Progenitor cell of endocrine pancreas (in vitro differentiated cells): ENCODE measurements around the gene NOBOX. TPM values are rescaled to one million over a fixed set of nuclear protein-coding genes. Genes with fewer than 3 reads are reported as not detected.
A peak's percentile ranks its signal among the peaks of the same experiment; 100 is the strongest.
"Not testable (repeated sequence)": the region's sequence is repeated elsewhere in the genome, so short reads cannot be mapped to it uniquely, and the experiment has no call there.

ENCODE experiments used
- DNase-seq: peaks from one replicate; pipeline ENCODE4 v3.0.0; 2021; ENCODE audit warnings: low spot score; ENCODE audit not compliant: unreplicated experiment
- H3K27ac Mint-ChIP-seq: 2 replicates; pipeline ENCODE4 v1.8.0; 2021; ENCODE audit warnings: mild to moderate bottlenecking, moderate library complexity, mixed read lengths
- H3K27me3 Mint-ChIP-seq: 2 replicates; pipeline ENCODE4 v1.8.0; 2021; ENCODE audit warnings: mixed read lengths
- H3K36me3 Mint-ChIP-seq: 2 replicates; pipeline ENCODE4 v1.8.0; 2022; ENCODE audit warnings: mixed read lengths; ENCODE audit not compliant: insufficient read depth
- H3K4me1 Mint-ChIP-seq: 2 replicates; pipeline ENCODE4 v1.8.0; 2021; ENCODE audit warnings: low read depth, mixed read lengths
- H3K4me3 Mint-ChIP-seq: 2 replicates; pipeline ENCODE4 v1.8.0; 2021; ENCODE audit warnings: low read depth, mild to moderate bottlenecking, moderate library complexity, mixed read lengths
- H3K9me3 Mint-ChIP-seq: 2 replicates; pipeline ENCODE4 v1.8.0; 2021; ENCODE audit warnings: low read depth, mixed read lengths
- total RNA-seq: library from RNA; stranded (reverse); gene quantifications from 2 replicates; pipeline ENCODE4 v1.2.1, GENCODE V29; 2021
- TF ChIP-seq, protein P1 (sequence below): fragments of 200-600 bp; sonication (generic); IDR thresholded peaks from one replicate; pipeline ENCODE4 v1.5.0; 2021; ENCODE audit warnings: antibody characterized with exemption, mild to moderate bottlenecking; ENCODE audit not compliant: unreplicated experiment

NOBOX gene
- total RNA-seq, 1 donor from 2014 or later: not detected

DNA sequence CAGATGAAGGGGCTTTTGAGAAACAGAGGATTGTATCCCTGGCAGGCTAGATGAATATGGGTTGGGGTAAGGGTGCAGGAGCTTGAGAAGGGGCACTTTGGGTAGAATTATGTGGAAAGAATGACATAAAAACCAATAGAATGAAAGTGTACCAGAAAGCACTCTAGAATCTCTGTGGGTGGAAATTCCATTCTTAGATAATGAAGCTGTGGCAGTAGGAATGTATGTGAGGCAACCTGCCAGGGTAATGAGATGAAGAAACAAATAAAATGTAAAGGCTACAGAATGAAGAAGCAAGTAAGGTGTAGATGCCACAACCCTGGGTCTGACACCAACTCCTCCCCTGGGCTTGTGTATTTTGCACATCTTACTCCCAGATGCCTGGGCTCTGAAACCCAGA, 16.8 kb downstream of the NOBOX start:
- TF ChIP-seq, protein P1, sequence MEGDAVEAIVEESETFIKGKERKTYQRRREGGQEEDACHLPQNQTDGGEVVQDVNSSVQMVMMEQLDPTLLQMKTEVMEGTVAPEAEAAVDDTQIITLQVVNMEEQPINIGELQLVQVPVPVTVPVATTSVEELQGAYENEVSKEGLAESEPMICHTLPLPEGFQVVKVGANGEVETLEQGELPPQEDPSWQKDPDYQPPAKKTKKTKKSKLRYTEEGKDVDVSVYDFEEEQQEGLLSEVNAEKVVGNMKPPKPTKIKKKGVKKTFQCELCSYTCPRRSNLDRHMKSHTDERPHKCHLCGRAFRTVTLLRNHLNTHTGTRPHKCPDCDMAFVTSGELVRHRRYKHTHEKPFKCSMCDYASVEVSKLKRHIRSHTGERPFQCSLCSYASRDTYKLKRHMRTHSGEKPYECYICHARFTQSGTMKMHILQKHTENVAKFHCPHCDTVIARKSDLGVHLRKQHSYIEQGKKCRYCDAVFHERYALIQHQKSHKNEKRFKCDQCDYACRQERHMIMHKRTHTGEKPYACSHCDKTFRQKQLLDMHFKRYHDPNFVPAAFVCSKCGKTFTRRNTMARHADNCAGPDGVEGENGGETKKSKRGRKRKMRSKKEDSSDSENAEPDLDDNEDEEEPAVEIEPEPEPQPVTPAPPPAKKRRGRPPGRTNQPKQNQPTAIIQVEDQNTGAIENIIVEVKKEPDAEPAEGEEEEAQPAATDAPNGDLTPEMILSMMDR: no peak
- Mint-ChIP-seq H3K27ac (peak overlapping the region; percentile 59), H3K36me3 (no peaks in the 10 kb centered on the region), H3K4me1 (peaks cover 19% of the 10 kb centered on the region), H3K9me3 (no peaks in the 10 kb centered on the region), H3K27me3 (no peaks in the 10 kb centered on the region), H3K4me3 (no peak overlapping the region)
- no peak for DNase-seq

DNA sequence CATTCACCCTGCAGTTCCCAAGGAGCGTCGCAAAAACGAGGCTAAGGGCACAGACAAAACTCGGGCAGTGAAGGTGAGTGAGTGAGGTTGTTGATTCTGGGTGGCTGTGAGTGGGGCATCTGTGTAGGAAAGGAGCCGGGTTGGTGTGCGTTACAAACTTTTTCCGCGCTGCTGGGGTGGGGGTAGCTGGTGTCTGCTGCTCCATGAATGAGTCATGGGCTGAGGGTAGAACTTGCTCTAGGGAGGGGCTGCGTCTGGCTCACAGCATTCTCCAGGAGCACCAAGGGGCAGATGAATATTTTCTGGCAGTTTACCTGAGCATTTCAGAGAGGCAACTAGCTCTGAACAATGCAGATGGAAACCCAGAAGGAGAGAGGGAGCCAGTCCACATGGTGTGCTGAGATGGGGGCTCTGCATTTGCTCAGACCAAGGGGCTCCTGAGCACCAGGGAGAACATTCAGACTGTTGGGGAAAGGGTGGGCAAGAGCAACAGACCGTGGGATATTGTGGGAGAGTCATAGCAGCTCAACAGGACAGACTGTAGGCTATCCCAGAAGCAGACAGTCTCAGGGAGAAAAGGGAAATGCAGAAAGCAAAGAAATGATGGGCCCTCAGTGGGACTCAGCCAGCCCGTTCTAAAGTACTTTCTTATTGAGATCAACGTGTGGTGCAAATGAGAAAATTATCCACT, 18.8 kb downstream of the NOBOX start:
- no peak for DNase-seq
- TF ChIP-seq, protein P1: no peak
- Mint-ChIP-seq H3K4me3 (no peak overlapping the region), H3K36me3 (no peaks in the 10 kb centered on the region), H3K27me3 (no peaks in the 10 kb centered on the region), H3K4me1 (peaks cover 17% of the 10 kb centered on the region), H3K27ac (peak overlapping the region; percentile 34), H3K9me3 (no peaks in the 10 kb centered on the region)

DNA sequence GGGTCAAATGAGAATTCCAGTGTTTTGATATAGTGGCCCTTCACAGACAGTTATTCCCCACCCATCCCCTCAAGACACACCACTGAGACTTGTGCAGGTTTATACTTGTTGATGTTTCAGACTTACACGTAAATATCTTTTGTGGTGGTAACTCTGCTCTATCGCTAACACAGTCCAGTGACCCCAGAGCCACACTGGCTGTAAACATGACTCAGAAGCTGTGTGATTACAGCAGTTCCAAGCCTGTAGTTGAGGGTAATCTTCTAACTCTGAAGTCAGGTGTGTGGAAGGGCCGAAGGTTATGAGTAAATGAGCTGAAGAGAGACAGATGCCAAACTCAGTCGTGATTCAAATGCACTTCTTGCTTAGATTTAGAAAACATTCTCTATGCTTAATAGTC, 19.4 kb downstream of the NOBOX start:
- no peak for DNase-seq
- H3K4me1 Mint-ChIP-seq: peaks cover 15% of the 10 kb centered on the region
- H3K27me3 Mint-ChIP-seq: no peaks in the 10 kb centered on the region
- TF ChIP-seq, protein P1: no peak
- H3K4me3 Mint-ChIP-seq: no peak overlapping the region
- H3K9me3 Mint-ChIP-seq: no peaks in the 10 kb centered on the region
- peak overlapping the region; percentile 34 for H3K27ac Mint-ChIP-seq
- no peaks in the 10 kb centered on the region for H3K36me3 Mint-ChIP-seq

DNA sequence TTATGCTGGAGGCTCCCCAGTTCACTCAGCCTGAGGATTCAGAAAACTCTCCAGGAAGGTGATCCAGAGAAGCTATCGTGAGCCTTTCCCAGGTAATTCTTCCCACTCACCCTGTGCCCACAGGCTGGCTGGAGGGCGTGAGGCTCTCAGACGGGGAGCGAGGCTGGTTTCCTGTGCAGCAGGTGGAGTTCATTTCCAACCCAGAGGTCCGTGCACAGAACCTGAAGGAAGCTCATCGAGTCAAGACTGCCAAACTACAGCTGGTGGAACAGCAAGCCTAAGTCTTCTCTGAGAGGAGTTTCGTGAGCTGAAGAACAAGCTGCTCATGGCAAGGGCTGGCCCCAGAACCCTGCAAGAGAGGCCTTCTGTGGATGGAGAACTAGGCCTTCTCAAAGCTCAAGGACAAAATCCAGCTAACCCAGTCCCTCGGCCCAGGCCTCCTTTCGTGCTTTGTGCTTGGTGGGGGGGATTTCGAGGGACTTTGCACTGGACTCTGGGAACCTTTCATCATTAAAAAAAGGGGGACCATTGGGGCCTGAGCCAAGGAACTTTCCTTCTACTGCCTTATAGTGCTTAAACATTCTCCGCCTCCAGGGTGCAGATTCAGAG, 23.6 kb downstream of the NOBOX start:
- DNase-seq: no peak
- no peaks in the 10 kb centered on the region for H3K9me3 Mint-ChIP-seq
- H3K27me3 Mint-ChIP-seq: no peaks in the 10 kb centered on the region
- H3K36me3 Mint-ChIP-seq: peaks cover 9% of the 10 kb centered on the region
- H3K4me1 Mint-ChIP-seq: peaks cover 8% of the 10 kb centered on the region
- H3K4me3 Mint-ChIP-seq: no peak overlapping the region
- H3K27ac Mint-ChIP-seq: no peak overlapping the region
- TF ChIP-seq, protein P1: no peak

DNA sequence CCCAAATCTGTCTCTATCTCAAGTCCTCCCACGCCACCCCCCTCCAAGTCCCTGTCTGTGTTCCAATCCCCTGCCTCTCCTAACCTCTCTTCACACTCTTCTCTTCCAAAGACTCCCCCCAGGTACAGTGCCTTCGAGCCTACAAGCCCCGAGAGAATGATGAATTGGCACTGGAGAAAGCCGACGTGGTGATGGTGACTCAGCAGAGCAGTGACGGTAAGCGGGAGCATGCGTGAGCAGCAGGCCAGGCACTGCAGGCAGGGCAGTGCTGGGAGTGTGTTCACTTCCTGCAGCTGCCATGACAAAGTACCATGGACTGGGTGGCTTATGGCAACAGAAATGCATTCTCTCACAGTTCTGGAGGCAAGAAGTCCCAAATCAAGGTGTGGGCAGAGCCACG, 24.8 kb downstream of the NOBOX start:
- no peak for DNase-seq
- H3K4me3 Mint-ChIP-seq: no peak overlapping the region
- H3K27me3 Mint-ChIP-seq: no peaks in the 10 kb centered on the region
- H3K27ac Mint-ChIP-seq: no peak overlapping the region
- TF ChIP-seq, protein P1: no peak
- peaks cover 9% of the 10 kb centered on the region for H3K36me3 Mint-ChIP-seq
- no peaks in the 10 kb centered on the region for H3K9me3 Mint-ChIP-seq
- H3K4me1 Mint-ChIP-seq: no peaks in the 10 kb centered on the region

DNA sequence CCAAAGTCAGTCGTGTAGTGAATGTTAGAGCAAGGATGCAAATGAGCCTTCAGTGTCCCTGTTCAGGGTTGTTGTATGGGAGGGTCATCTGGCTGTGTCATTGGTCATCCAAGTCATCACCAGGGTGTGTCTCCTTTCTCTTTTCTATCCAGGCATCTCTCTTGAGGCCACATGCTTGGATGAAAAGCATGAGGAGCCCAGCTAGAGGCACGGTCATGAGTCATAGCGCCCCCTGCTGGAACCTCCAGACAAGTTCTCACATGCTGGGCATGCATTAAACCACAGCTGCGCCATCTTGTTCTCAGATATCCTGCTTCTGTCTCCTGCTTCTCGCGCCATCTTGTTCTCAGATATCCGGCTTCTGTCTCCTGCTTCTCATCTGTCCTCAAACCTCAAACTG, 34.3 kb downstream of the NOBOX start:
- H3K27me3 Mint-ChIP-seq, H3K9me3 Mint-ChIP-seq, DNase-seq, H3K27ac Mint-ChIP-seq, H3K36me3 Mint-ChIP-seq, H3K4me1 Mint-ChIP-seq, H3K4me3 Mint-ChIP-seq: not testable (repeated sequence)

DNA sequence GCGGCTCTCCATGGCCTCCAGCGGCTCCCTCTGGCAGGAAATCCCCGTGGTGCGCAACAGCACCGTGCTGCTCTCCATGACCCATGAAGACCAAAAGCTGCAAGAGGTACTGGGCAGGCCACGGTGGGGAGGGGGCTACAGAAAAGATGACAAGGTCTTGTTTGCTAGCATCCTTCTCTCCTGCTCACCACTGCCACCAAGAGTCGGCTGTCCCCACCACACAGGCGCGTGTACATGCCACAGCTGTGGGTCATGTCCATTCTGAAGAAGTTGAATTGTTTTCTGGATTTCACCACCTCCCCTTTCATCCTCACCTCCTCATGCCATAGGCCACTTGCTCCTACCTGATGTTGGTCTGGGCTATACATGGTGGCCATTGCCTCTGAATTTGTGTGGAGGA, 36.2 kb downstream of the NOBOX start:
- not testable (repeated sequence) for H3K36me3 Mint-ChIP-seq, H3K27ac Mint-ChIP-seq

DNA sequence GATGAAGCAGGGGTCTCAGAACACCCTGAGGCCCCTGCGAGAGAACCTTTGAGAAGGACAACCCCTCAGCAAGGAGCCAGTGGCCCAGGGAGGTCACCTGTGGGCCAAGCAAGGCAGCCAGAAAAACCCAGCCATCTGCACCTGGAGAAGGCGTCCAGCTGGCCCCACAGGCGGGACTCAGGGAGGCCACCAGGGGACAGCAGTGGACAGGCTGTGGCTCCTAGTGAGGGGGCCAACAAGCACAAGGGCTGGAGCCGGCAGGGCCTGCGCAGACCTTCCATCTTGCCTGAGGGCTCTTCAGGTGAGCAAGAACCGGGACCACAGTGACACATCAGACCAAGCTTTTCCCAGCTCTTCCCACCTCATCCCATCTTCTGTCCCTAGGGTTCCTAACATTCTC, 38.0 kb downstream of the NOBOX start:
- not testable (repeated sequence) for H3K9me3 Mint-ChIP-seq, H3K27ac Mint-ChIP-seq, H3K27me3 Mint-ChIP-seq, H3K36me3 Mint-ChIP-seq, H3K4me3 Mint-ChIP-seq, DNase-seq, H3K4me1 Mint-ChIP-seq

More for the DNA sequence above, 36.2 kb downstream of the NOBOX start:
- not testable (repeated sequence) for H3K9me3 Mint-ChIP-seq, DNase-seq, H3K4me1 Mint-ChIP-seq, H3K27me3 Mint-ChIP-seq, H3K4me3 Mint-ChIP-seq
